ENCODE results near the gene LRRFIP2.

DNA sequence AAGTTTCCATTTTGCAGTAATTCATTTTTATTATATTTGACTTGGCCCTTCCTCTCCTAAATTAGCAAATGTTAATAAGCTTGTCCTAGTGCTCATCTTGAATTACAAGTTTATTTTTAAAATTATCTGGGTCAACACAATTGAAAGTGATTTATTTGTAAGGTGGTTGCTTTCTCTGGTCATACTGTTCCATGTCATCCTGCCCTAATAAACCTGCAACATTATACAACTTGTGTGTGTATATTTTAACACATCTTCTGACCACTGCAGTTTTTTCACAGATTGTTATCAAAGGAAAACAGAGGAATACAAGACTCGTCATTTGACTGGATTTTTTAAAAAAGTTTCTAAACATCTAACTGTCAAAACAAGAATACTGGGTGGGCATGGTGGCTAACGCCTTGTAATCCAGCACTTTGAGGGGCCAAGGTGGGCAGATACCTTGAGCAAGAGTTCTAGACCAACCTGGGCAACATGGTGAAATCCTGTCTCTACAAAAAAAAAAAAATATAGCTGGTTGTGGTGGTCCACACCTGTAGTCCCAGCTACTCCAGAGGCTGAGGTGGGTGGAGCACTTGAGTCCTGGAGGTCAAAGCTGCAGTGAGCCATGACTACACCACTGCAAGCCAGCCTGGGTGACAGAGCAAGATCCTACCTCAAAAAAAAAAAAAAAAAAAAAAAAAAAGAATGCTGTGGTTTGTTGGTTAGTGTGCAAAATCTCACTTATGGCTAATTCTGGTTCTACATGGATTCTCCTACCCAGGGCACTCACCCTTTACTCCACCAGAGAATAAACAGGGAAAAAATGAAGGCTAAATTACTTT lies 5.0 kb upstream of the LRRFIP2 start:
- TF ChIP-seq EZH2 (IDR thresholded peaks at IDR 0.05; ENCODE audit: insufficient read depth, poor library complexity, severe bottlenecking) (no peak), EZH2phosphoT487 (IDR thresholded peaks at IDR 0.05; ENCODE audit: insufficient read depth, low read depth) (no peak)

All from GM23248 (cell line).